Activated CD4-positive, alpha-beta T cell treated with anti-CD3 and anti-CD28 coated beads for 36 hours (primary cell): ENCODE data around the gene TRAPPC10. TPM values are rescaled to one million over a fixed set of nuclear protein-coding genes. Genes with fewer than 3 reads are reported as not detected.
A peak's percentile ranks its signal among the peaks of the same experiment; 100 is the strongest.
"Not testable (repeated sequence)": the region's sequence is repeated elsewhere in the genome, so short reads cannot be mapped to it uniquely, and the experiment has no call there.

Experiments
- ATAC-seq: fragments of 200-7000 bp; cut with Tn5 transposase; one replicate; pipeline ENCODE4 v1.10.0; 2021; ENCODE audit warnings: mild to moderate bottlenecking, moderate library complexity
- CTCF ChIA-PET: fragments of 350-600 bp; sonication (Branson Sonifier 250); formaldehyde crosslinking; loops from one replicate; lab custom pipeline; 2021; ENCODE audit warnings: antibody characterized with exemption; lab: Charles Lee
- POLR2A ChIA-PET: fragments of 350-600 bp; sonication (Branson Sonifier 250); formaldehyde crosslinking; loops from one replicate; lab custom pipeline; 2021; ENCODE audit warnings: antibody characterized with exemption, inconsistent platforms; lab: Charles Lee
- DNase-seq: peaks from one replicate; pipeline ENCODE4 v3.0.0-alpha.2; 2020
- H3K27ac Mint-ChIP-seq: one replicate; pipeline ENCODE4 v1.8.0; 2021; ENCODE audit warnings: mixed read lengths
- H3K27me3 Mint-ChIP-seq: one replicate; pipeline ENCODE4 v1.8.0; 2021; ENCODE audit warnings: mixed read lengths
- H3K36me3 Mint-ChIP-seq: one replicate; pipeline ENCODE4 v1.8.0; 2021; ENCODE audit warnings: low read depth, mixed read lengths
- H3K4me1 Mint-ChIP-seq: one replicate; pipeline ENCODE4 v1.8.0; 2021; ENCODE audit warnings: mixed read lengths
- H3K4me3 Mint-ChIP-seq: one replicate; pipeline ENCODE4 v1.8.0; 2021; ENCODE audit warnings: mild to moderate bottlenecking, moderate library complexity, mixed read lengths
- H3K9me3 Mint-ChIP-seq: one replicate; pipeline ENCODE4 v1.8.0; 2021; ENCODE audit warnings: low read depth, mixed read lengths
- intact Hi-C, 2 experiments: fragments of 100-400 bp; cut with DNase I in 1 of 2; cut with micrococcal nuclease in 1 of 2; formaldehyde crosslinking; loops; one replicate each; pipeline versions ENCODE4 v1.14.2 to v1.15.1; 2022 to 2024; cut with DNase I, micrococcal nuclease
- total RNA-seq, 2 experiments: library from RNA; stranded (reverse); gene quantifications; one replicate each; pipeline ENCODE4 v1.2.3, GENCODE V29; 2021

The TRAPPC10 gene
- total RNA-seq, 2 experiments from 2014 or later, result 40.2 to 58.7 TPM

- ATAC-seq (no peak), DNase-seq (no peak)
- Mint-ChIP-seq H3K27ac (no peak overlapping the region), H3K4me1 (peaks cover 31% of the 10 kb centered on the region), H3K9me3 (no peaks in the 10 kb centered on the region), H3K27me3 (no peaks in the 10 kb centered on the region), H3K36me3 (peaks cover 45% of the 10 kb centered on the region), H3K4me3 (no peak overlapping the region)
- intact Hi-C loops, result no loop called here
- ChIA-PET CTCF (interaction anchor here (0.6 to 1.8 kb wide), 4 partner anchors 8 to 206 kb away, joined by 3 to 10 read pairs (median 4); no protein-coding TSS in a partner anchor), POLR2A (no interaction called here)
Observed at GRCh38 chr21:44092211-44092610, 80.1 kb downstream of the TRAPPC10 start.

DNA sequence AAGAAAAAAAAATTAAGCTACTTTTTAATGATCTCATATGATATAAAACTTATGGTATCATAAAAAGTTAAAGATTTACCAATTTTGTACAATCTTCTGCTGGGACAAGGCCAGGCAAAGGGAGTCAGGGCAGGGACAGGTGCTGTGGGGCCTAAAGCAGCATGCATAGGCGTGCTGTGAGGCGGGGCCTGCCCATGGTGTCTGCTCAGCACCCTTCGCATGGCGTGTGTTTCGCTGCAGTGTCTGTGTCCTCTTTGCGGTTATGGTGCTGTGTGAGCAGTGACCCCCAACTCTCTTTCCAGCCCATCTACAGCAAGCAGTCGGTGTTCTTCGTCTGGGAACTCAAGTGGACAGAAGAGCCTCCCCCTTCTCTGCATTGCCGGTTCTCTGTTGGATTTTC, 81.7 kb downstream of the TRAPPC10 start:
- DNase-seq (no peak), ATAC-seq (no peak)
- H3K27me3 Mint-ChIP-seq, result no peaks in the 10 kb centered on the region
- no peaks in the 10 kb centered on the region for H3K9me3 Mint-ChIP-seq
- ChIA-PET CTCF (interaction anchor here (0.6 to 1.8 kb wide), 6 partner anchors 10 to 335 kb away, joined by 3 to 10 read pairs (median 4); no protein-coding TSS in a partner anchor), POLR2A (no interaction called here)
- H3K4me1 Mint-ChIP-seq, result peaks cover 16% of the 10 kb centered on the region
- peak overlapping the region; percentile 5 for H3K27ac Mint-ChIP-seq
- H3K36me3 Mint-ChIP-seq, result peaks cover 30% of the 10 kb centered on the region
- no peak overlapping the region for H3K4me3 Mint-ChIP-seq
- intact Hi-C loops, result no loop called here

GRCh38 chr21:44094832-44095231, 82.7 kb downstream of the TRAPPC10 start:
- CTCF ChIA-PET, result interaction anchor here (0.7 kb wide), 1 partner anchor 253 kb away, joined by 4 read pairs; no protein-coding TSS in a partner anchor
- H3K9me3 Mint-ChIP-seq, result no peaks in the 10 kb centered on the region
- intact Hi-C loops, result no loop called here
- no peak overlapping the region for H3K4me3 Mint-ChIP-seq
- ATAC-seq (no peak), DNase-seq (no peak)
- H3K4me1 Mint-ChIP-seq, result peaks cover 5% of the 10 kb centered on the region
- POLR2A ChIA-PET, result no interaction called here
- peak overlapping the region; percentile 23 for H3K27ac Mint-ChIP-seq
- H3K27me3 Mint-ChIP-seq, result no peaks in the 10 kb centered on the region
- H3K36me3 Mint-ChIP-seq, result peaks cover 21% of the 10 kb centered on the region

DNA sequence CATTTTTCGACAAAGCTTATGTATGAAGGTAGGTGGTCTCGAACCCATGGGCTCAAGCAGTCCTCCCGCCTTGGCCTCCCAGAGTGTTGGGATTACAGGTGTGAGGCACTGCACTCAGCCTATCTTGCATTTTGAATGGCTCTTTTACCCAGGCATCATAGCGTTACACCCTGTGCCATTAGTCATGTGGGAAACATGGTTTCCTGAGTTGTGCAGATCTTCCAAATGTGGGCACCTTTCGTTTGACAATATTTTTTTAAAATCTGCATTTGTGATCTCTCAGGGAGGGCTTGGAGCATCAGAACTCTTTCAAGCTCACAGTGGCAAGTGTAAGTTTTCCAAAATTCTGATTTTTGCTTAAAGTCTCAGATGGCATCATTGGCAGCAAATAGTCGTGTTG, 86.4 kb downstream of the TRAPPC10 start:
- H3K4me1 Mint-ChIP-seq, H3K27ac Mint-ChIP-seq, POLR2A ChIA-PET, H3K4me3 Mint-ChIP-seq, CTCF ChIA-PET, H3K27me3 Mint-ChIP-seq, ATAC-seq, DNase-seq, intact Hi-C loops, H3K36me3 Mint-ChIP-seq, H3K9me3 Mint-ChIP-seq: not testable (repeated sequence)

DNA sequence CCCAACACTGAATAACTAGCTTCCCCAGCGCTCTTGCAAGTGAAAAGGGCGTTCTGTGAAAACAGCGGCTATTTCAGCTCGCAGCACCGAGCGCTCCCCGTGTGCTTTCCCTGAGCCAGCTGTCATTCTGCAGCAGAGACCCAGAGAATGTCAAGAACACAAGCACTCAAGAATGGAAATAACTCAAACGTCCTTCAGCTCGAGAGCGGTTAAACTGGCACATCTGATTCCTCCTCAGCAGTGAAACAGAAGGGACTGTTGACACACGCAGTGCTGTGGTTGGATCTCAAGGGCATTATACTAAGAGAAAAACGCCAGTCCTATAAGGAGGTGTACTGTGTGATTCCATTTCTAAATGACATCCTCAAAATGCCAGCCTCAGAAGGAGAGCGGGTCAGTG, 86.9 kb downstream of the TRAPPC10 start:
- H3K4me1 Mint-ChIP-seq, DNase-seq, H3K4me3 Mint-ChIP-seq, ATAC-seq, H3K27ac Mint-ChIP-seq, H3K27me3 Mint-ChIP-seq, H3K36me3 Mint-ChIP-seq, POLR2A ChIA-PET, intact Hi-C loops, CTCF ChIA-PET, H3K9me3 Mint-ChIP-seq: not testable (repeated sequence)

DNA sequence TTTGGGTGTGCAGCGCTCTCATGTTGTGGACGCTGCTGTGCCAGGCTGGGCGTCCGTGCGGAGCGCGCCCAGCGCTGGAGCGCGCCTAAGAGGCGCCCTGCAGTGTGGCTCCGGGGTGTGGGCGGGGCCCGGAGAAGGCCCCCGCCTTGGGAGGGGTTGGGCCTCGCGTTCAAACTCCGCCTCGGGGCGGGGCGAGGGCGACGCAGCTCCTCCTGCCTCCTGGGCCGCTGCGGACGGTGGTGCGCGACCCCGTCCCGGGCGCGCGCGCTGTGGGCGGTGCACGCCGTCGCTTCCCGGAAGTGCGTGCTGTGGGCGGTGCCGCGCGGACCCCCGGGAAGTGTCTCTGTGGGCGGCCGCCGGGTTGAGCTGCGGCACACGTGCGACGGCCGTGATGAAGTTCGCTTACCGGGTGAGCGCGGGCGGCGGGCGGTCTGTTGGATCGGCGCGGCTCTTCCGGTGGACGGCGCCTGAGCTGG, 95.0 kb downstream of the TRAPPC10 start, which contains the start of gene PWP2:
TSS of gene PWP2 (plus strand) at position 374 of the 476 bp plus-strand sequence. CDS start at position 392, 18 bp downstream.
- POLR2A ChIA-PET, H3K4me1 Mint-ChIP-seq, H3K27me3 Mint-ChIP-seq, CTCF ChIA-PET, H3K36me3 Mint-ChIP-seq, H3K9me3 Mint-ChIP-seq, H3K27ac Mint-ChIP-seq, intact Hi-C loops: not testable (repeated sequence)
- DNase-seq (peak; percentile 84), ATAC-seq (peak; percentile 96)
- peak within 1 kb of the TSS; percentile 54 for H3K4me3 Mint-ChIP-seq

DNA sequence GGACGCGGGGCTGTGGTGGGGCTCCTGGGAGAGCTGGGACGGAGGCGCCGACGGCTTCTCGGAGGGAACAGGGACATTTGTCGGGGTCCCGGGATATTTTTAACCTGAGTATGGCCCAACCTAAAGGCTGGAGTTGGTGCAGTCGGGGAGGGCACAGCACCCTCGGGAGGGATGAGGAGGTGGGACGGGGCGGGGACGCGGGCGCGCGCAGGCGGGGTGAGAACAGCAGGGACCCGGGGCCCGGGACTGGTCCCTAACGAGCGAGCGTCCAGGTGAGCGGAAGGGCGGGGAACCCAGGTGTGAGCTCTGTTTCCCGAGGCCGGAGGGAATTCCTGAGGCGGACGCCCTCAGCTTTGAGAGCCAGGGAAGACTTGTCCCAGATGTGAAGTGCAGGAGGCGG, 95.5 kb downstream of the TRAPPC10 start:
- intact Hi-C loops, DNase-seq, POLR2A ChIA-PET, H3K9me3 Mint-ChIP-seq, H3K27ac Mint-ChIP-seq, CTCF ChIA-PET, H3K4me1 Mint-ChIP-seq, H3K36me3 Mint-ChIP-seq, H3K27me3 Mint-ChIP-seq: not testable (repeated sequence)
- peak overlapping the region; percentile 54 for H3K4me3 Mint-ChIP-seq
- peak; percentile 32 for ATAC-seq

GRCh38 chr21:44113702-44114371, 101.7 kb downstream of the TRAPPC10 start:
- DNase-seq, result peak; percentile 48

DNA sequence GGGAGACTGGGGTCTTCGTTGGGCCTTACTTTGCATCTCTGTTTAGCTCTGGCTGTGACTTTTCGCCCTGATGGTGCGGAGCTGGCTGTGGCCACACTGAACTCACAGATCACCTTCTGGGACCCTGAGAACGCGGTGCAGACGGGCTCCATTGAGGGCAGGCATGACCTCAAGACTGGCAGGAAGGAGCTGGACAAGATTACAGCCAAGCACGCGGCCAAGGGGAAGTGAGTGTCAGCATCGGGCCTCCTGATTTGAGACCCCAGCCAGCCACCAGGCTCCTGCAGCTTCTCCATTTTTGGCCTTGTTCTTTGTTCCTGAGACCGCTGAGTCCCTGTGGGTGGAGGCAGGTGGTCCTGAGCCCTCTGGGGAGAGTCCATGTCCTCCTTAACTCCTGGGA, 110.0 kb downstream of the TRAPPC10 start:
- CTCF ChIA-PET, H3K27ac Mint-ChIP-seq, H3K4me3 Mint-ChIP-seq, intact Hi-C loops, DNase-seq, H3K9me3 Mint-ChIP-seq, H3K4me1 Mint-ChIP-seq, H3K36me3 Mint-ChIP-seq, H3K27me3 Mint-ChIP-seq, ATAC-seq, POLR2A ChIA-PET: not testable (repeated sequence)

More at GRCh38 chr21:44113702-44114371, 101.7 kb downstream of the TRAPPC10 start:
- H3K27me3 Mint-ChIP-seq, intact Hi-C loops, H3K4me3 Mint-ChIP-seq, H3K4me1 Mint-ChIP-seq, CTCF ChIA-PET, POLR2A ChIA-PET, H3K27ac Mint-ChIP-seq, H3K9me3 Mint-ChIP-seq, H3K36me3 Mint-ChIP-seq: not testable (repeated sequence)
- ATAC-seq, result peak; percentile 78

- H3K36me3 Mint-ChIP-seq, DNase-seq, H3K4me3 Mint-ChIP-seq, intact Hi-C loops, H3K9me3 Mint-ChIP-seq, H3K4me1 Mint-ChIP-seq, ATAC-seq, POLR2A ChIA-PET, H3K27me3 Mint-ChIP-seq, H3K27ac Mint-ChIP-seq, CTCF ChIA-PET: not testable (repeated sequence)
Observed at GRCh38 chr21:44127827-44128226, 115.7 kb downstream of the TRAPPC10 start.

GRCh38 chr21:44133715-44134057, 121.6 kb downstream of the TRAPPC10 start:
- DNase-seq, intact Hi-C loops, H3K4me1 Mint-ChIP-seq, H3K27me3 Mint-ChIP-seq, H3K9me3 Mint-ChIP-seq, H3K27ac Mint-ChIP-seq, ATAC-seq, POLR2A ChIA-PET, H3K36me3 Mint-ChIP-seq, CTCF ChIA-PET: not testable (repeated sequence)
- H3K4me3 Mint-ChIP-seq, result peak overlapping the region; percentile 53

DNA sequence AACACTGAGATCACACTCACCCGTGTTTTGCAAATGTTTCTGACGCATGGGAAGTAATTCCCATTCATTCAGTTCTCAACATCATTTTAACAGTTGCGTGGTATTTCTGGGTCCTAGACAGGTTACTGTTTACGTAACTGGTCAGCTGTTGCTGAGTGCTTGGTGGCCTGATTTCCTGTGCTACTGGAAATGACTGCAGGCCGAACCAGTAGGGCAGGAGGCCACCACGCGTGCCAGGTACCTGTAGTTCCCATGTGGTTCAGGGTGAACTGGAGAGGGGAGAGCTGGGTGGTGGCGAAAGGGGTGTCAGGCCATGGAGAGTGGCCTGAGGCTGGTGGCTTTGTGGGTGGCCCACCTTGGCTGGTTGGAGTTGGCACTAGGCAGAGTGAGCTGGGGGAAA, 122.6 kb downstream of the TRAPPC10 start:
- POLR2A ChIA-PET, H3K36me3 Mint-ChIP-seq, ATAC-seq, H3K9me3 Mint-ChIP-seq, intact Hi-C loops, CTCF ChIA-PET, H3K4me1 Mint-ChIP-seq, H3K4me3 Mint-ChIP-seq, DNase-seq, H3K27me3 Mint-ChIP-seq, H3K27ac Mint-ChIP-seq: not testable (repeated sequence)
